H9 (cell line): ENCODE results near the gene CYRIA. TPM values are rescaled to one million over a fixed set of nuclear protein-coding genes. Genes with fewer than 3 reads are reported as not detected.

Source experiments
- DNase-seq: peaks from one replicate; pipeline ENCODE4 v3.0.0-alpha.2; 2017
- H2AFZ ChIP-seq: one replicate; pipeline ENCODE4 v1.6.1; 2013; ENCODE audit warnings: mild to moderate bottlenecking, low read length, control low read depth, moderate library complexity
- H2AK5ac ChIP-seq: 2 replicates; pipeline ENCODE4 v1.6.1; 2013; ENCODE audit warnings: low read length, control low read depth, mixed read lengths; ENCODE audit not compliant: insufficient read length
- H2BK120ac ChIP-seq: one replicate; pipeline ENCODE4 v1.6.1; 2013; ENCODE audit warnings: low read depth, mild to moderate bottlenecking, low read length, control low read depth, inconsistent platforms; ENCODE audit not compliant: poor library complexity, severe bottlenecking
- H2BK12ac ChIP-seq: 2 replicates; pipeline ENCODE4 v1.6.1; 2013; ENCODE audit warnings: low read length, control low read depth, mixed read lengths, low read depth; ENCODE audit not compliant: insufficient read length
- H2BK15ac ChIP-seq: 2 replicates; pipeline ENCODE4 v1.6.1; 2013; ENCODE audit warnings: low read depth, low read length, control low read depth
- H2BK20ac ChIP-seq: one replicate; pipeline ENCODE4 v1.6.1; 2013; ENCODE audit warnings: low read depth, mild to moderate bottlenecking, low read length, control low read depth, inconsistent platforms; ENCODE audit not compliant: poor library complexity, severe bottlenecking
- H2BK5ac ChIP-seq: 2 replicates; pipeline ENCODE4 v1.6.1; 2013; ENCODE audit warnings: low read length, control low read depth, mixed read lengths; ENCODE audit not compliant: insufficient read length
- H3K14ac ChIP-seq: 2 replicates; pipeline ENCODE4 v1.6.1; 2013; ENCODE audit warnings: low read length, control low read depth; ENCODE audit not compliant: insufficient read depth
- H3K18ac ChIP-seq: 2 replicates; pipeline ENCODE4 v1.6.1; 2013; ENCODE audit warnings: low read depth, mild to moderate bottlenecking, mixed read lengths, low read length, control low read depth; ENCODE audit not compliant: insufficient read length
- H3K23ac ChIP-seq: 2 replicates; pipeline ENCODE4 v1.6.1; 2013; ENCODE audit warnings: low read length, control low read depth, mixed read lengths, low read depth; ENCODE audit not compliant: insufficient read length
- H3K23me2 ChIP-seq: 2 replicates; pipeline ENCODE4 v1.6.1; 2013; ENCODE audit warnings: low read depth, mild to moderate bottlenecking, mixed read lengths, low read length, control low read depth; ENCODE audit not compliant: insufficient read length, poor library complexity, severe bottlenecking
- H3K27ac ChIP-seq: 2 replicates; pipeline ENCODE4 v1.5.1; 2013; ENCODE audit warnings: low read length, control low read depth, mixed read lengths, low read depth; ENCODE audit not compliant: insufficient read length
- H3K27me3 ChIP-seq: 2 replicates; pipeline ENCODE4 v1.6.1; 2013; ENCODE audit warnings: low read length, control low read depth, inconsistent platforms; ENCODE audit not compliant: insufficient read depth
- H3K4ac ChIP-seq: 2 replicates; pipeline ENCODE4 v1.6.1; 2013; ENCODE audit warnings: low read depth, mild to moderate bottlenecking, control low read depth, inconsistent platforms, low read length, moderate library complexity
- H3K4me1 ChIP-seq: 2 replicates; pipeline ENCODE4 v1.6.1; 2013; ENCODE audit warnings: low read length, control low read depth, inconsistent platforms; ENCODE audit not compliant: insufficient read depth
- H3K4me2 ChIP-seq: 2 replicates; pipeline ENCODE4 v1.6.1; 2013; ENCODE audit warnings: low read length, control low read depth, mixed read lengths; ENCODE audit not compliant: insufficient read length, insufficient read depth
- H3K56ac ChIP-seq: 2 replicates; pipeline ENCODE4 v1.6.1; 2013; ENCODE audit warnings: low read depth, mild to moderate bottlenecking, mixed read lengths, low read length, control low read depth; ENCODE audit not compliant: insufficient read length
- H3K79me1 ChIP-seq: 2 replicates; pipeline ENCODE4 v1.6.1; 2013; ENCODE audit warnings: low read depth, mild to moderate bottlenecking, moderate library complexity, low read length, control low read depth, inconsistent platforms; ENCODE audit not compliant: insufficient read depth, poor library complexity, severe bottlenecking
- H3K79me2 ChIP-seq: 2 replicates; pipeline ENCODE4 v1.6.1; 2013; ENCODE audit warnings: low read length, control low read depth, inconsistent platforms; ENCODE audit not compliant: insufficient read depth
- H3K9ac ChIP-seq: 2 replicates; pipeline ENCODE4 v1.6.1; 2013; ENCODE audit warnings: low read length, control low read depth, mixed read lengths; ENCODE audit not compliant: insufficient read length; ENCODE audit errors: extremely low read depth
- H3K9me3 ChIP-seq: one replicate; pipeline ENCODE4 v1.6.1; 2013; ENCODE audit warnings: low read depth, low read length, inconsistent platforms; ENCODE audit not compliant: control insufficient read depth
- H3T11ph ChIP-seq: one replicate; pipeline ENCODE4 v1.6.1; 2013; ENCODE audit warnings: mild to moderate bottlenecking, low read length, control low read depth, inconsistent platforms
- H4K20me1 ChIP-seq: one replicate; pipeline ENCODE4 v1.6.1; 2013; ENCODE audit not compliant: control insufficient read depth, insufficient read length, insufficient read depth
- H4K5ac ChIP-seq: 2 replicates; pipeline ENCODE4 v1.6.1; 2013; ENCODE audit warnings: low read depth, mild to moderate bottlenecking, mixed read lengths, low read length, control low read depth; ENCODE audit not compliant: insufficient read length
- H4K8ac ChIP-seq: replicated peaks from 2 replicates; pipeline ENCODE4 v1.6.1; 2013; ENCODE audit warnings: low read length, control low read depth, mixed read lengths, low read depth; ENCODE audit not compliant: insufficient read length
- H4K91ac ChIP-seq: 2 replicates; pipeline ENCODE4 v1.6.1; 2013; ENCODE audit warnings: low read depth, mild to moderate bottlenecking, moderate library complexity, mixed read lengths, low read length, control low read depth; ENCODE audit not compliant: insufficient read length
- H3K27ac Mint-ChIP-seq, 3 experiments: 2 replicates in 2 of 3; 3 replicates in 1 of 3; pipeline ENCODE4 v1.8.0; 2020 to 2021; ENCODE audit warnings: mixed read lengths in 3 of 3, mild to moderate bottlenecking in 1 of 3, moderate library complexity in 1 of 3
- H3K27me3 Mint-ChIP-seq: 2 replicates; pipeline ENCODE4 v1.8.0; 2021; ENCODE audit warnings: low read depth, mild to moderate bottlenecking, moderate library complexity, mixed read lengths
- H3K36me3 Mint-ChIP-seq, 3 experiments: 2 replicates in 2 of 3; 3 replicates in 1 of 3; pipeline ENCODE4 v1.8.0; 2020 to 2021; ENCODE audit warnings: low read depth in 3 of 3, mixed read lengths in 3 of 3; ENCODE audit not compliant: insufficient read depth in 1 of 3
- H3K4me1 Mint-ChIP-seq, 2 experiments: 2 replicates each; pipeline ENCODE4 v1.8.0; 2020; ENCODE audit warnings: mixed read lengths in 2 of 2
- H3K4me3 Mint-ChIP-seq, 2 experiments: 2 replicates in 1 of 2; 3 replicates in 1 of 2; pipeline ENCODE4 v1.8.0; 2020 to 2021; ENCODE audit warnings: mild to moderate bottlenecking in 2 of 2, mixed read lengths in 2 of 2, moderate library complexity in 1 of 2
- H3K9me3 Mint-ChIP-seq, 2 experiments: 2 replicates in 1 of 2; 3 replicates in 1 of 2; pipeline ENCODE4 v1.8.0; 2020; ENCODE audit warnings: mild to moderate bottlenecking in 2 of 2, mixed read lengths in 2 of 2, moderate library complexity in 1 of 2
- WGBS: extraction: QIAGEN DNeasy Blood & Tissue Kit; methylation state at CpG from one replicate; pipeline ENCODE4 v1.1.7; 2013; ENCODE audit warnings: missing lambda C conversion rate, low lambda C conversion rate, mixed read lengths; ENCODE audit not compliant: insufficient read length; ENCODE audit errors: extremely low coverage; 5-methylcytosine and 5-hydroxymethylcytosine counted together
- total RNA-seq: library from RNA; stranded (reverse); gene quantifications from 2 replicates; pipeline ENCODE4 v1.2.1, GENCODE V29; 2021
- TF ChIP-seq, protein P1 (sequence below): fragments of 200-600 bp; sonication (generic); conservative IDR thresholded peaks from 3 replicates; pipeline ENCODE4 v1.8.0; 2021; ENCODE audit warnings: antibody characterized with exemption, mild to moderate bottlenecking

The CYRIA gene
- total RNA-seq, 1 experiment from 2014 or later, result 2.3 TPM

- peaks cover 35% of the 10 kb centered on the region for H3K27me3 Mint-ChIP-seq
- TF ChIP-seq, protein P1, sequence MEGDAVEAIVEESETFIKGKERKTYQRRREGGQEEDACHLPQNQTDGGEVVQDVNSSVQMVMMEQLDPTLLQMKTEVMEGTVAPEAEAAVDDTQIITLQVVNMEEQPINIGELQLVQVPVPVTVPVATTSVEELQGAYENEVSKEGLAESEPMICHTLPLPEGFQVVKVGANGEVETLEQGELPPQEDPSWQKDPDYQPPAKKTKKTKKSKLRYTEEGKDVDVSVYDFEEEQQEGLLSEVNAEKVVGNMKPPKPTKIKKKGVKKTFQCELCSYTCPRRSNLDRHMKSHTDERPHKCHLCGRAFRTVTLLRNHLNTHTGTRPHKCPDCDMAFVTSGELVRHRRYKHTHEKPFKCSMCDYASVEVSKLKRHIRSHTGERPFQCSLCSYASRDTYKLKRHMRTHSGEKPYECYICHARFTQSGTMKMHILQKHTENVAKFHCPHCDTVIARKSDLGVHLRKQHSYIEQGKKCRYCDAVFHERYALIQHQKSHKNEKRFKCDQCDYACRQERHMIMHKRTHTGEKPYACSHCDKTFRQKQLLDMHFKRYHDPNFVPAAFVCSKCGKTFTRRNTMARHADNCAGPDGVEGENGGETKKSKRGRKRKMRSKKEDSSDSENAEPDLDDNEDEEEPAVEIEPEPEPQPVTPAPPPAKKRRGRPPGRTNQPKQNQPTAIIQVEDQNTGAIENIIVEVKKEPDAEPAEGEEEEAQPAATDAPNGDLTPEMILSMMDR, result no peak
Observed at GRCh38 chr2:16669388-16669787, 3.8 kb upstream of the CYRIA start.

More at GRCh38 chr2:16669388-16669787, 3.8 kb upstream of the CYRIA start:
- no peak overlapping the region for H3K4me2 ChIP-seq
- Mint-ChIP-seq H3K4me3 (no peak overlapping the region), H3K36me3 (no peaks in the 10 kb centered on the region), H3K4me1 (peaks cover 21 to 22% of the 10 kb centered on the region in 2 experiments), H3K9me3 (no peaks in the 10 kb centered on the region; a peak in 1 of 5 replicates), H3K27ac (no peak overlapping the region)
- no peak overlapping the region for H2BK12ac ChIP-seq
- no peak overlapping the region for H2BK5ac ChIP-seq
- H3K23me2 ChIP-seq, result peaks cover 10% of the 10 kb centered on the region
- no peaks in the 10 kb centered on the region for H3K79me1 ChIP-seq
- no peak overlapping the region for H2AK5ac ChIP-seq
- H2BK15ac ChIP-seq, result no peak overlapping the region
- H2BK20ac ChIP-seq, result no peak overlapping the region
- H4K20me1 ChIP-seq, result no peaks in the 10 kb centered on the region
- DNase-seq, result no peak
- H3K23ac ChIP-seq, result no peak overlapping the region
- H4K91ac ChIP-seq, result no peak overlapping the region
- H4K8ac ChIP-seq, result no peak overlapping the region
- no peak overlapping the region for H3K56ac ChIP-seq
- peaks cover 4% of the 10 kb centered on the region; the same call in 1 of the 2 replicates for H3K27me3 ChIP-seq
- H3K4me1 ChIP-seq, result no peaks in the 10 kb centered on the region
- H3K4ac ChIP-seq, result no peak overlapping the region
- H3K18ac ChIP-seq, result no peak overlapping the region
- H3T11ph ChIP-seq, result no peak overlapping the region
- H3K9ac ChIP-seq, result no peak overlapping the region
- no peak overlapping the region for H3K14ac ChIP-seq
- H4K5ac ChIP-seq, result no peak overlapping the region
- no peaks in the 10 kb centered on the region for H3K79me2 ChIP-seq
- H2BK120ac ChIP-seq, result no peak overlapping the region
- no peaks in the 10 kb centered on the region for H3K9me3 ChIP-seq
- H3K27ac ChIP-seq, result no peak overlapping the region
- no peak overlapping the region for H2AFZ ChIP-seq
- no CpG with 5 or more reads among the region's 3 CpGs for WGBS
